Frontal cortex (tissue), 4 donors: ENCODE data around the gene U2AF1L4. TPM values are rescaled to one million over a fixed set of nuclear protein-coding genes. Genes with fewer than 3 reads are reported as not detected.

Experiments
- DNase-seq, 2 donors: peaks; one replicate each; pipeline ENCODE4 v3.0.0; 2012; ENCODE audit warnings: low spot score in 2 of 2
- FAIRE-seq: peaks from 2 replicates; lab custom pipeline; 2012; peaks lifted over from hg19 to GRCh38; lab: Jason Lieb, UNC
- total RNA-seq: library from RNA; depleted of rRNA; stranded (reverse); fragments of >200 nt; gene quantifications from one replicate; pipeline ENCODE4 v1.2.3, GENCODE V29; 2014
- donor health status: control.
- donor health status: control.
- donor health status: control.

The U2AF1L4 gene
- total RNA-seq, 1 donor from 2014 or later = 9.4 TPM

DNA sequence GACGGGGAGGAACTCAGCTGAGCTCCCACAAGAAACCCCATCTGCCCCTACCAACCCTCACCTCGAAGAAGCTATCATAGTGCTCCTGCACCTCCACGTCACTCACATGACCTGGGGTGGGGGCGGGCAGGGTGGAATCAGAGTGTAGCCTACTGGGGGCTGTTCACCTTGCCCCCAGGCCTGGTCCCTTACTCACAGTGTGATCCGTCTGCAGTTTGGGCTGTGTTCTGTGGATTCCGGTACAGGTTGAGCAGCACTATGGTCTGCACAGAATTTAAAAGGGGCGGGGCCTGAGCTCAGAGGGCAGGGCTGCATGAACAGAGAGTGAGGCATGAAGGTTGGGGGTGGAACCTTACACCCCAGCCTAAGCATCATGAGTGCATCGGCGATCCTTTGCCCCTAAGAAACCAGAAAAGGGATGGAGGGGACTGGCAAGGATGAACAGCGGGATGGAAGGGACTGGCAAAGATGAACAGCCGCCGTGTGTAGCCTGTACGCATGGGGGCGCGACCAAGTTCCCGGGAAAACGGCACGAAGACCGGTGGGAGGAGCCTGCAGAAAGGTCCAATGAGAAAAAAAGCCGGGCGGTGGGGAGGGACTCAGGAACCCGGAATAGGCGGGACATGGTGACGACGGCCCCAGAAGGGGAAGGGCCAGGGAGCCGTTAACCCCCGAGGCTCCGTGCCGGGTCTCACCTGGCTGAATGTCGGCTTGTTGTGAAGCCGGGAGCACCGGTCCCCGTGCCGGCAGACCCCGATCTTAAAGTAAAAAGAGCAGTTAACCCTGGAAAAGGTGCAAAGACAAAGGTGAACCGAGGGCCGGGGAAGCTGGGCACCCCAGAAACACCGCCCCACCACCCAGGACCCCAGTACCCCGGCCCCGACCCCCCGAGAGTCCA, 539 bp downstream of the U2AF1L4 start:
- DNase-seq = peak; percentile 83 to 87

GRCh38 chr19:35743640-35744429, 1.4 kb downstream of the U2AF1L4 start:
- no peak for DNase-seq
- FAIRE-seq = no peak

More for the DNA sequence above, 539 bp downstream of the U2AF1L4 start:
- FAIRE-seq = no peak

GRCh38 chr19:35742121-35742724, 3.0 kb downstream of the U2AF1L4 start, which contains the start of gene IGFLR1:
Gene IGFLR1, minus strand, starts transcription at chr19:35742452. Its CDS starts 1,272 bp downstream, at chr19:35741180.
- FAIRE-seq (no peak), DNase-seq (no peak)

GRCh38 chr19:35741203-35741515, 4.1 kb downstream of the U2AF1L4 start:
- FAIRE-seq = no peak
- no peak for DNase-seq

GRCh38 chr19:35740423-35741202, 4.6 kb downstream of the U2AF1L4 start:
- DNase-seq = peak; percentile 98 to 100
- peak; percentile 19 for FAIRE-seq

GRCh38 chr19:35740108-35740422, 5.2 kb downstream of the U2AF1L4 start:
- DNase-seq (no peak), FAIRE-seq (no peak)

DNA sequence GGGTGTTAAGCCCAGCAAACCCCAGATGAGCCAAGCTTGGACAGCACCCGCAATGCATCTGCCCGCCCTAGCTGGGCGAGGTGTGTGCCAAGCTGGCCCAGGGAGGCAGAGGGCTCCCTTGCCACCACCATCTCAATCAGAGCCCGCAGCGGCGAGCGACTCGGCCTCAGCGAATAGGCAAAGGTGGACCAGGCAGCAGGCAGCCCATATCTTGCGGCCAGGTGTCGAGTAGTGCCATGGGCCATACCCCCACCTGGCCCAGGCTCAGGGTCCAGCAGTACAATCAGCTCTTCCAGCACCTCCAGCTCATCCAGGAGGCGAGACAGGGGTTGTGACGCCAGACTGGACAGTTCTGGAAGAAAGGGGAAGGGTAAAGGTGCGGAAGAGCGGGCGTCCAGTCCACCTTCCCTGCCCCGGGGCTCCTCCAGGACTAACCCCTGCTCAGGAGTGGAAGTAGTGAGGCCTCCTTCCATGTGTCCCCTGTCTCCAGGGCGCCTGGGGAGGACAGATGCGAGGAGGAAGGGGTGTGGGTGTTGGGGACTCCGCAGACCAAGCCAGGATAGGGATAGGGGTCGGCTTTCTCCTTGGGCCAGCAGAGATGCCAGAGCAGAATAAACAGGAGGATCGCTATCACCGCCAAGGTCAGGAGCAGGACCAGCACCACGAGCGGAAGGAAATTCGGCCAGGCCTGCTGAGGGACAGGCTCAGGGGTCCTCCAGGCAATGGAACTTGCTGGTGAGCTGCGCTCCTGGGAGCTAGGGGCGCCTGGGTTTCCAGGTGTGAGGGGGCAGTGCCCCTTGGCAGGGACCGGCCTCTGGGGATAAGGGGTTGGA, 5.7 kb downstream of the U2AF1L4 start:
- no peak for FAIRE-seq
- DNase-seq = no peak

- no peak for FAIRE-seq
Measured at GRCh38 chr19:35738887-35739229, 6.4 kb downstream of the U2AF1L4 start.

DNA sequence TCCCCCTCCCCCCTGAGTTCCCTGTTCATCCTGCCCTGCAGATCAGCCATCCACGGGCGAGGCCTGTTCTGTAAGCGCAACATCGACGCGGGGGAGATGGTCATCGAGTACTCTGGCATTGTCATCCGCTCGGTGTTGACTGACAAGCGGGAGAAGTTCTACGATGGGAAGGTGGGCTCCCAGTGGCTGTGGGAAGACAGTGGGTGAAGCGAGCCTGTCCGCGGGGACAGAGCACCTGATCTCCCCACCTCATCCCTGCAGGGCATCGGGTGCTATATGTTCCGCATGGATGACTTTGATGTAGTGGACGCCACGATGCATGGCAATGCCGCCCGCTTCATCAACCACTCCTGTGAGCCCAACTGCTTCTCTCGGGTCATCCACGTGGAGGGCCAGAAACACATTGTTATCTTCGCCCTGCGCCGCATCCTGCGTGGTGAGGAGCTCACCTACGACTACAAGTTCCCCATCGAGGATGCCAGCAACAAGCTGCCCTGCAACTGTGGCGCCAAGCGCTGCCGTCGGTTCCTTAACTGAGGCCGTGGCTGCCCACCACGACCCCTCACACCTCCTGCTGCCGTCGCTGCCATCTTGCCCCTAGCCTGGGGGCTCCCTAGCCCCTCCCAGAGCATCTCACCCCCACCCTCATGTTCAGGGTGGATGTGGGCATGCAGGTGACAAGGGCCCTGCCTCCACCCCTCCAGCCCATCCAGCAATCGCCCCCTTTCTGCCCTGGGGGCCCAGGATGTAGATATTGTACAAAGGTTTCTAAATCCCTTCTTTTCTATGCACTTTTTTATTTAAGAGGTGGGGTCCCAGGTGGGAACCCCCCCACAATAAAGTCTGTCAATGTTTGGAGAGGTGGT, 7.0 kb downstream of the U2AF1L4 start:
- FAIRE-seq (no peak), DNase-seq (no peak)

More at GRCh38 chr19:35738887-35739229, 6.4 kb downstream of the U2AF1L4 start:
- no peak for DNase-seq

- FAIRE-seq = no peak
- DNase-seq = no peak
Measured at GRCh38 chr19:35736913-35737886, 8.0 kb downstream of the U2AF1L4 start.

DNA sequence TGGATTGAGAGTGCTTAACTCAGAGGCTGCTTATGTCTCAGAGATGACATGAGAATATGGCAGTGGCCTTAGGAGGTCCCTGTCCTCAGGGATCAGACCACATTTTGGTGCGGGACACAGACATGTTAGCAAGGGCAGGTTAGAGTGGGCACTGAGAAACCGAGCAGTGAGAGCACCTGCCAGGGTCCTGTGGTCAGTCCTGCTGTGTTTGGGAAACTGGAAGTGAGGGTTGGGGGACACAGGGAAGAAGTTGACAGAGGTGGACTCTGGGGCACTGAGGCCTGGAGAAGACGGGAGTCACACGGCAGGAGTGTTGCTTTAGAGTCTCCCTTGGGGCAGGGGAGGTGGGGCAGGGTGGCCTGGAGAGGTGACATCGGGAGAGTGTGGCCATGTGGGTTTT, 10.3 kb downstream of the U2AF1L4 start:
- no peak for FAIRE-seq
- no peak for DNase-seq

DNA sequence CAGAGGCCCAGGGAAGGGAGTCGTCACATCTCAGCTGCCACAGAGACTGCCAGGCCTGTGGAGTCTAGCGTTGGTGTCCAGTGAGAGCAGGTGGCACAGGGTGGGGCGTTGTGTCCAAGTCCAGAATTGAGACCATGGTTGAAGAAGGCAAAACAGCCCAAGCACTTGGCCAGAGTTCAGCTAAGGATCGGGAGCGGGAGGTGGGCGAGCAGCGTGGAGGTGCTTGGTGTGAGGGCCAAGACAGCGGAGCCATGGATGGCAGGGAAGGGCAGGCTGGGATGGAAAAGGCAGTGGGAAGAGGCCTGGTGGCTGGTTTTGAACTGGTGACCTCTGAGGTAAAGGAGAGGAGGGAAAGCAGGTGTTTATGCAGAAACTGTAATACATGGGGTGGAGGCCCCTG, 10.9 kb downstream of the U2AF1L4 start:
- FAIRE-seq (no peak), DNase-seq (no peak)

DNA sequence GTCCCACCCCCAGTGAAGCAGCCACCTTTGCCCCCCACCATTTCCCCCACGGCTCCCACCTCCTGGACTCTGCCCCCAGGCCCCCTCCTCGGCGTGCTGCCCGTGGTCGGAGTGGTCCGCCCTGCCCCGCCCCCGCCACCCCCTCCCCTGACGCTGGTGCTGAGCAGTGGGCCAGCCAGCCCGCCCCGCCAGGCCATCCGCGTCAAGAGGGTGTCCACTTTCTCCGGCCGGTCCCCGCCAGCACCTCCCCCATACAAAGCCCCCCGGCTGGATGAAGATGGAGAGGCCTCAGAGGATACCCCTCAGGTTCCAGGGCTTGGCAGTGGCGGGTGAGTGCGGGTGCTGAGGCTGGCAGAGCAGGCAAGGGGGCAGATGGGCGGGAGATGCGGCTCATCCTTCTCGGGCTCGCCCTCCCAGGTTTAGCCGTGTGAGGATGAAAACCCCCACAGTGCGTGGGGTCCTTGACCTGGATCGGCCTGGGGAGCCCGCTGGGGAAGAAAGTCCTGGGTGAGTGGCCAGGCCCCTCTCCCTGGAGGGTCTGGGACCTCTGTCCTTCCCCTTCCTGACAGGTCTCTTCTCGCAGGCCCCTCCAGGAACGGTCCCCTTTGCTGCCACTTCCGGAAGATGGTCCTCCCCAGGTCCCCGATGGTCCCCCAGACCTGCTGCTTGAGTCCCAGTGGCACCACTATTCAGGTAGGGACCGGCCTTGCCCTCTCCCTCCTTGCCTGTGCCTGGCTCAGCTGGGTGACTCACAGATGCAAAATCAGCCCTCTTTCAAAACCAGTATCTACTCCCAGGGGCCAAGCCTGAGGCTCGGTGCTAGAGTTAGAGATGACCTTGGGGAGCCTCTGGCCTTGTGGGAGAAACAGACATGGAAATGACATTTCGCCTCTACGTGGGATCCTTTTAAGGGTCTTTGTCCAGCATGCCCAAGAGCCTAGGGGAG, 11.8 kb downstream of the U2AF1L4 start:
- FAIRE-seq (no peak), DNase-seq (no peak)

GRCh38 chr19:35732540-35733179, 12.6 kb downstream of the U2AF1L4 start:
- DNase-seq = no peak
- FAIRE-seq = no peak

- no peak for DNase-seq
- no peak for FAIRE-seq
Measured at GRCh38 chr19:35731779-35732405, 13.3 kb downstream of the U2AF1L4 start.
